CD14-positive monocyte (primary cell): Measurements from ENCODE around the gene HMOX1. TPM values are rescaled to one million over a fixed set of nuclear protein-coding genes. Genes with fewer than 3 reads are reported as not detected.

ENCODE experiments used
- DNase-seq, 3 donors: peaks; one replicate each; pipeline ENCODE4 v3.0.0-alpha.2; 2011 to 2022
- H2AFZ ChIP-seq: 2 replicates; pipeline ENCODE4 v1.6.0; 2012; ENCODE audit warnings: mild to moderate bottlenecking, low read depth, low read length, inconsistent platforms; ENCODE audit not compliant: insufficient read depth, poor library complexity, severe bottlenecking
- H3K27ac ChIP-seq, 2 donors: 1 replicate in 1 of 2; 2 replicates in 1 of 2; pipeline ENCODE4 v1.5.1; 2012 to 2013; ENCODE audit warnings: low read length in 2 of 2, control low read depth in 1 of 2, inconsistent platforms in 1 of 2, low read depth in 1 of 2, mild to moderate bottlenecking in 1 of 2
- H3K27me3 ChIP-seq, 2 donors: one replicate each; pipeline versions ENCODE4 v1.6.0 to v1.6.1; 2011 to 2013; ENCODE audit warnings: low read length in 2 of 2; ENCODE audit not compliant: control insufficient read depth in 2 of 2, insufficient read depth in 2 of 2
- H3K36me3 ChIP-seq, 2 donors: replicated peaks in 1 of 2; 1 replicate in 1 of 2; 2 replicates in 1 of 2; pipeline versions ENCODE4 v1.5.1 to v1.6.1; 2012 to 2013; ENCODE audit warnings: low read length in 2 of 2, control low read depth in 1 of 2, inconsistent platforms in 1 of 2, mild to moderate bottlenecking in 1 of 2; ENCODE audit not compliant: insufficient read depth in 2 of 2, control insufficient read depth in 1 of 2
- H3K4me1 ChIP-seq, 2 donors: 1 replicate in 1 of 2; 2 replicates in 1 of 2; pipeline versions ENCODE4 v1.5.1 to v1.6.1; 2012 to 2013; ENCODE audit warnings: low read length in 2 of 2, control low read depth in 1 of 2, inconsistent platforms in 1 of 2, mild to moderate bottlenecking in 1 of 2, moderate library complexity in 1 of 2; ENCODE audit not compliant: insufficient read depth in 2 of 2, control insufficient read depth in 1 of 2
- H3K4me2 ChIP-seq: replicated peaks from 2 replicates; pipeline ENCODE3; 2012; ENCODE audit warnings: low read length, moderate library complexity, mild to moderate bottlenecking; ENCODE audit not compliant: poor library complexity, severe bottlenecking; ENCODE audit errors: extremely low read depth
- H3K4me3 ChIP-seq, 3 experiments: fragments of 200-600 bp in 1 of 3; sonication (generic) in 1 of 3; replicated peaks in 1 of 3; 1 replicate in 2 of 3; 2 replicates in 1 of 3; pipeline ENCODE4 v1.5.1; 2011 to 2013; ENCODE audit warnings: low read length in 3 of 3, mild to moderate bottlenecking in 3 of 3, control low read depth in 2 of 3, low read depth in 2 of 3, inconsistent platforms in 1 of 3, moderate library complexity in 1 of 3
- H3K79me2 ChIP-seq: 2 replicates; pipeline ENCODE4 v1.6.0; 2012; ENCODE audit warnings: mild to moderate bottlenecking, control low read depth, inconsistent platforms, low read length, moderate library complexity; ENCODE audit not compliant: insufficient read depth
- H3K9ac ChIP-seq: 2 replicates; pipeline ENCODE4 v1.6.0; 2017; ENCODE audit warnings: low read length, mild to moderate bottlenecking; ENCODE audit not compliant: insufficient read depth, poor library complexity, severe bottlenecking
- H3K9me3 ChIP-seq, 2 donors: replicated peaks in 1 of 2; 1 replicate in 1 of 2; 2 replicates in 1 of 2; pipeline versions ENCODE4 v1.5.1 to v1.6.1; 2012 to 2013; ENCODE audit warnings: low read length in 2 of 2, control low read depth in 1 of 2; ENCODE audit not compliant: control insufficient read depth in 1 of 2, insufficient read depth in 1 of 2
- H4K20me1 ChIP-seq: 2 replicates; pipeline ENCODE4 v1.6.0; 2012; ENCODE audit warnings: mild to moderate bottlenecking, low read length, control low read depth, moderate library complexity; ENCODE audit not compliant: insufficient read depth
- H3K27ac Mint-ChIP-seq, 7 donors: one replicate each; pipeline ENCODE4 v1.8.0; 2020; ENCODE audit warnings: mild to moderate bottlenecking in 7 of 7, mixed read lengths in 7 of 7, moderate library complexity in 6 of 7, inconsistent platforms in 2 of 7
- H3K27me3 Mint-ChIP-seq, 3 donors: one replicate each; pipeline ENCODE4 v1.8.0; 2021 to 2022; ENCODE audit warnings: low read depth in 3 of 3, mild to moderate bottlenecking in 3 of 3, mixed read lengths in 3 of 3, moderate library complexity in 3 of 3, inconsistent platforms in 1 of 3
- H3K36me3 Mint-ChIP-seq, 2 donors: one replicate each; pipeline ENCODE4 v1.8.0; 2020; ENCODE audit warnings: mixed read lengths in 2 of 2, inconsistent platforms in 1 of 2, mild to moderate bottlenecking in 1 of 2
- H3K4me1 Mint-ChIP-seq: one replicate; pipeline ENCODE4 v1.8.0; 2020; ENCODE audit warnings: mild to moderate bottlenecking, mixed read lengths
- H3K4me3 Mint-ChIP-seq, 2 donors: one replicate each; pipeline ENCODE4 v1.8.0; 2020; ENCODE audit warnings: mild to moderate bottlenecking in 2 of 2, mixed read lengths in 2 of 2, moderate library complexity in 1 of 2
- H3K9me3 Mint-ChIP-seq, 7 donors: one replicate each; pipeline ENCODE4 v1.8.0; 2020 to 2022; ENCODE audit warnings: mixed read lengths in 7 of 7, mild to moderate bottlenecking in 6 of 7, moderate library complexity in 6 of 7, inconsistent platforms in 2 of 7
- WGBS: methylation state at CpG from one replicate; pipeline ENCODE4 v1.1.5; 2013; ENCODE audit warnings: missing lambda C conversion rate; ENCODE audit not compliant: insufficient coverage; 5-methylcytosine and 5-hydroxymethylcytosine counted together
- intact Hi-C, 2 donors: fragments of 100-400 bp; cut with micrococcal nuclease; formaldehyde crosslinking; loops; one replicate each; pipeline versions ENCODE4 v1.15.0 to v1.15.1; 2023
- polyA plus RNA-seq, 3 donors: library from polyadenylated mRNA; depleted of rRNA in 1 of 3; unstranded in 2 of 3; stranded (reverse) in 1 of 3; fragments of 300-500 nt in 2 of 3; fragments of >200 nt in 1 of 3; fragmentation: Illumina TruSeq in 2 of 3; gene quantifications; 1 replicate in 2 of 3; 2 replicates in 1 of 3; pipeline ENCODE4 v1.2.3, GENCODE V29; 2012 to 2021
- TF ChIP-seq, protein P1 (sequence below): fragments of 200-600 bp; IDR thresholded peaks from one replicate; pipeline ENCODE4 v1.8.0; 2022; ENCODE audit warnings: antibody characterized with exemption, mild to moderate bottlenecking

The HMOX1 gene
- polyA plus RNA-seq, 3 donors, result 180 to 233 (median 193) TPM

DNA sequence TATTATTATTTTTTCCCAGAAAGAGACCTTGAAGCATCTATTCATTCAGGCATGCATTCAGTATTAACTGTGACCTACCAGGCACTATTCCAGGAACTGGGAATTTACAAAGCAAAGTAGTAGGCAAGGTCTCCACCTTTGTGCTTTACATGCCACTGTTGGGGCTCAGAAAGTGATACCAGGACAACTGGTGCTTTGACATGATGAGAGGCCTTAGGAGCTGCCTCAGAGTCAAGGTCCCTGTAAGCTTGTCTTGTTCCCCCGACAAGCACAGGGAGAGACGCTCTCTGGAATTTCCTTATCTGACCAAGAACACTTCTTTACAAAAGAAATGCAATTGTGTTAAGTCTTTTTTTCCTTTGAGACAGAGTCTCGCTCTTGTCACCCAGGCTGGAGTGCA, 2.3 kb upstream of the HMOX1 start:
- Histone ChIP-seq H3K79me2 (peaks cover 20% of the 10 kb centered on the region), H2AFZ (no peak overlapping the region), H3K27me3 (no peaks in the 10 kb centered on the region), H3K36me3 (peaks cover 7 to 9% of the 10 kb centered on the region in 2 donors), H3K4me1 (peaks cover 83 to 95% of the 10 kb centered on the region in 2 donors), H3K9me3 (no peaks in the 10 kb centered on the region), H3K9ac (no peak overlapping the region), H3K27ac (no peak overlapping the region), H3K4me3 (no peak overlapping the region), H3K4me2 (no peak overlapping the region), H4K20me1 (peaks cover 19% of the 10 kb centered on the region)
- no peak for DNase-seq
- no peak overlapping the region for H3K4me3 Mint-ChIP-seq
- H3K27me3 Mint-ChIP-seq, result peaks cover 0 to 11% (median 7%) of the 10 kb centered on the region in 3 donors
- H3K36me3 Mint-ChIP-seq, result peaks cover 10 to 15% of the 10 kb centered on the region in 2 donors
- intact Hi-C loops, result loop anchor here in 1 of 2 donors (5.0 kb wide), 1 partner anchor 34 kb away; no protein-coding TSS in a partner anchor
- H3K27ac Mint-ChIP-seq, result peak overlapping the region in 3 of 7 donors; percentile 40 to 97 (median 92)
- TF ChIP-seq, protein P1, sequence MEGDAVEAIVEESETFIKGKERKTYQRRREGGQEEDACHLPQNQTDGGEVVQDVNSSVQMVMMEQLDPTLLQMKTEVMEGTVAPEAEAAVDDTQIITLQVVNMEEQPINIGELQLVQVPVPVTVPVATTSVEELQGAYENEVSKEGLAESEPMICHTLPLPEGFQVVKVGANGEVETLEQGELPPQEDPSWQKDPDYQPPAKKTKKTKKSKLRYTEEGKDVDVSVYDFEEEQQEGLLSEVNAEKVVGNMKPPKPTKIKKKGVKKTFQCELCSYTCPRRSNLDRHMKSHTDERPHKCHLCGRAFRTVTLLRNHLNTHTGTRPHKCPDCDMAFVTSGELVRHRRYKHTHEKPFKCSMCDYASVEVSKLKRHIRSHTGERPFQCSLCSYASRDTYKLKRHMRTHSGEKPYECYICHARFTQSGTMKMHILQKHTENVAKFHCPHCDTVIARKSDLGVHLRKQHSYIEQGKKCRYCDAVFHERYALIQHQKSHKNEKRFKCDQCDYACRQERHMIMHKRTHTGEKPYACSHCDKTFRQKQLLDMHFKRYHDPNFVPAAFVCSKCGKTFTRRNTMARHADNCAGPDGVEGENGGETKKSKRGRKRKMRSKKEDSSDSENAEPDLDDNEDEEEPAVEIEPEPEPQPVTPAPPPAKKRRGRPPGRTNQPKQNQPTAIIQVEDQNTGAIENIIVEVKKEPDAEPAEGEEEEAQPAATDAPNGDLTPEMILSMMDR, result no peak
- H3K9me3 Mint-ChIP-seq, result peaks cover 0 to 2% (median 0%) of the 10 kb centered on the region in 7 donors
- H3K4me1 Mint-ChIP-seq, result peaks cover 80% of the 10 kb centered on the region
- 86% methylated on average over 3 of the region's 3 CpGs for WGBS

DNA sequence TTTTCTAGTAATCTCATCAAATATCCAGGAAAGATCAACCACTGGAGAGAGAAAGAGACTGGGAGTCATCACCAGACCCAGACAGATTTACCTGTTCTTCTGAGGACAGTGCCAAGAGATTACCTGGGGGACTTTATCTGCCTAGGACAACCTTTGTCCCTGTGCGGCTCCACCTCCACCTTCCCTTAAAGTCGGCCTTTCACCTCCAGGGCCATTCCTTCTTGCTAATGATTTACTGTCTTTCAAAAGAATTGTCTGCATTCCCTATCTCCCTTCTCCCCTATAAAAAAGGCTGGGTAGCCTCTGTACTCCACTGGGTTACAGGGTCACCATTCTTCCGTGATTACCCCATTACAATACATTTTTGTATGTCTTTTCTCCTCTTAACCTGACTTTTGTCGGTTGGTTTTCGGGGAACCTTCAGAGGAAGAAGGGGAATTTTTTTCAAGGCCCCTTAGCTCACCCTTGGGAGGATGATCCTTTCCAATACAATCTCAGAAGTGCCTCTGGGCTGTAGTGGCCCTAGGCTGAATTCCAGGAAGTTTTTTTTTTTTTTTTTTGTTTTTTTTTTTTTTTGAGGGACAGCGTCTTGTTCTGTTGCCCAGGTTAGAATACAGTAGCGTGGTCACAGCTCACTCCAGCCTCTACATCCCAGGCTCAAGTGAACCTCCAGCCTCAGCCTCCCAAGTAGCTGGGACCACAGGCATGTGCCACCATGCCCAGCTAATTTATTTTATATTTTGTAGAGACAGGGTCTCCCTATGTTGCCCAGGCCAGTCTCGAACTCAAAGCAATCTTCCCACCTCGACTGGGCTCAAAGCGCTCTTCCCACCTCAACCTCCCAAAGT, 1.5 kb upstream of the HMOX1 start:
- intact Hi-C loops, result loop anchor here in 1 of 2 donors (5.0 kb wide), 1 partner anchor 33 kb away; no protein-coding TSS in a partner anchor
- Mint-ChIP-seq H3K27ac (peak overlapping the region in 6 of 7 donors; percentile 22 to 96 (median 92)), H3K9me3 (peaks cover 0 to 2% (median 0%) of the 10 kb centered on the region in 7 donors), H3K4me3 (no peak overlapping the region), H3K27me3 (peaks cover 6 to 11% (median 7%) of the 10 kb centered on the region in 3 donors), H3K36me3 (peaks cover 18 to 22% of the 10 kb centered on the region in 2 donors), H3K4me1 (peaks cover 85% of the 10 kb centered on the region)
- no peak overlapping the region for H3K4me2 ChIP-seq
- no peak overlapping the region for H3K9ac ChIP-seq
- H3K9me3 ChIP-seq, result no peaks in the 10 kb centered on the region
- no peak for DNase-seq
- H3K27me3 ChIP-seq, result no peaks in the 10 kb centered on the region
- 93% methylated on average over 3 of the region's 10 CpGs for WGBS
- no peak overlapping the region for H2AFZ ChIP-seq
- TF ChIP-seq, protein P1, result no peak
- H3K4me1 ChIP-seq, result peaks cover 88 to 99% of the 10 kb centered on the region in 2 donors
- peaks cover 15 to 17% of the 10 kb centered on the region in 2 donors for H3K36me3 ChIP-seq
- no peak overlapping the region for H3K27ac ChIP-seq
- H3K4me3 ChIP-seq, result no peak overlapping the region
- peaks cover 24% of the 10 kb centered on the region for H3K79me2 ChIP-seq
- H4K20me1 ChIP-seq, result peaks cover 26% of the 10 kb centered on the region
